HG03521 (cell line): Measurements from ENCODE around the gene MYH14.
"Not testable (repeated sequence)": the region's sequence is repeated elsewhere in the genome, so short reads cannot be mapped to it uniquely, and the experiment has no call there.

Experiments
- ATAC-seq: cut with Tn5 transposase; IDR thresholded peaks from one replicate; pipeline ENCODE4 v1.9.1; 2021; ENCODE audit warnings: mild to moderate bottlenecking, moderate library complexity; ENCODE audit not compliant: unreplicated experiment

The MYH14 gene

GRCh38 chr19:50330365-50331078 is 127.1 kb downstream of the MYH14 start:
- ATAC-seq, result peak; percentile 29

GRCh38 chr19:50331221-50331993 is 128.0 kb downstream of the MYH14 start:
- no peak for ATAC-seq

- ATAC-seq, result no peak
These were observed 128.5 kb downstream of the MYH14 start for GRCh38 chr19:50331994-50332243.

- ATAC-seq, result no peak
These were observed 129.0 kb downstream of the MYH14 start for GRCh38 chr19:50332244-50333038.

- ATAC-seq, result peak; percentile 38
These were observed 129.9 kb downstream of the MYH14 start for GRCh38 chr19:50333235-50333736.

- ATAC-seq, result peak; percentile 18
These were observed 130.6 kb downstream of the MYH14 start for GRCh38 chr19:50333737-50334617.

- no peak for ATAC-seq
These were observed 131.5 kb downstream of the MYH14 start for GRCh38 chr19:50334741-50335421.

GRCh38 chr19:50337031-50337430 is 133.6 kb downstream of the MYH14 start:
- not testable (repeated sequence) for ATAC-seq

DNA sequence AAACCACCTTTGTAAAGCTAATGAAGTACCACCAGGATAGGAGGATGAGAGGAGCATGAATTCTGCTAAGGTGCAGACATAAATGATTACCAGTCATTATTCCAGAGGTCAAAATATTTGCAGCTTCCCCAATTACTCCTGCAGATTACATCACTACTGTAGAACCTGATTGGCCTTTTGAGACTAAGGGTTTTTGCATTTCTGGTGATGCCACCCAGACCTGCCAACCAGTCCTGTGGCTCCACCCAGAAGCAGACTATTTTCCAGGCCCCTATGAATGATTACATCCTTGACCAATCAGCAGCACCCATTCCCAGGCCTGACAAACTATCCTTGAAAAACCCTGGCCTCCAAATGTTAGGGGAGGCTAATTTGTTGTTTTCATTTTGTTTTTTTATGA is 136.9 kb downstream of the MYH14 start:
- no peak for ATAC-seq

GRCh38 chr19:50341091-50341564 is 137.7 kb downstream of the MYH14 start:
- no peak for ATAC-seq

GRCh38 chr19:50344661-50345318 is 141.4 kb downstream of the MYH14 start:
- peak; percentile 51 for ATAC-seq

GRCh38 chr19:50347089-50347581 is 143.7 kb downstream of the MYH14 start:
- ATAC-seq, result not testable (repeated sequence)

GRCh38 chr19:50349277-50350057 is 146.0 kb downstream of the MYH14 start:
- no peak for ATAC-seq

GRCh38 chr19:50352242-50352641 is 148.8 kb downstream of the MYH14 start:
- no peak for ATAC-seq

DNA sequence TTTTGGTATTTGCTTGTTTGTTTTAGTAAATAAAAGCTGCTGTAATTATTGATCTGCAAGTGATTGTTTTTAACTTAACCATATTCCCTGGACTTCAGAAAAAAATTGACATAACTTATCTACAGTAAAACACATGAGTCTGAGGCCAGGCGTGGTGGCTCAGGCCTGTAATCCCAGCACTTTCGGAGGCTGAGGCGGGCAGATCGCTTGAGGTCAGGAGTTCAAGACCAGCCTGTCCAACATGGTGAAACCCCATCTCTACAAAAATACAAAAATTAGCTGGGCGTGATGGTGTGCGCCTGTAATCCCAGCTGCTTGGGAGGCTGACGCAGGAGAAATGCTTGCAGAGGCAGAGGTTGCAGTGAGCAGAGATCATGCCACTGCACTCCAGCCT is 150.1 kb downstream of the MYH14 start:
- ATAC-seq, result not testable (repeated sequence)

- no peak for ATAC-seq
These were observed 153.3 kb downstream of the MYH14 start for GRCh38 chr19:50356691-50357177.

DNA sequence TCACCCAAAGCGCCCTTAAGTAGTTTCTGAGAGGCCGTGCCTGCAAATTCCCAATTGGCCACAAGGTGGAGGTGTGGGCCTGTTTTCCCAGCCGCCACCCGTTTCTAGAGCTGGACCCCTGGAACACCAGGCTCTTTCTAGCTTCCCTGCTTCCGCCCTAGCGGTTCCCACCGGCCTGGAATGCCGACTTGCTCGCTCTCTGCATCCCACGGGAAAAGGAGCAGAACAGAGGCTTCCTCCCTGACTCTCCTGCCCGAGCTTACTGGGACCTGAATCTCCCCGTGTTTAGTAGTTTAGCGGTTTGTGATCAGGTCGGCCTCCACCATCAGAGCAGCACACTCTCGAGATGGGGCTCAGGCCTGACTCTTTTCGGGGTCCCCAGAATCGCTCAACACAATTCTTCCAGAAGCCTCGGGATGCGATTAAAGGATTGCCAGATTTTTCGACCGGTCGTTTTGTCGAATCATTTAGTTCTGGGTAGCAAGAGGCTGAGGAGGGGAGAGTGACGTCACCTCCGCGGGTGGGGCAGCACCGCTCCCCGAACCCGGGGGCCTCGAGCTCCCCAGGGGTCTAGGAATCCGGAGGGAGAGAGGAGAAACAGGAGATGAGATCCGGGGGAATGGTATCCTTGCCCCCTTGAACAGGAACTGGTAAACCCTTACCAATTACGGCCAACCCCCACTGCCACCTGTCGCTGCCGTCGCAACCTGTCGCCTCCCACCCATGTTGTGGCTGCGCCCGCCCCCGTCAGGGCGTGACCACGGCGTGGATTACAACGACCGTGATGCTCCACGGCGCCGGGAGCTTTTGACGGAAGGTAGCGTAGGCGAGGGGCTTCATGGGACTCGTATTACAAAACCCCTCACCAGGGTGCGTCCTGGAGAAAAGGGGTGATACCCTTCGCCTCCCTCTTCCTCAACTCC is 154.0 kb downstream of the MYH14 start:
- ATAC-seq, result peak; percentile 64
